HG02981 (cell line): Measurements from ENCODE around the gene PNISR.
A peak's percentile ranks its signal among the peaks of the same experiment; 100 is the strongest.
"Not testable (repeated sequence)": the region's sequence is repeated elsewhere in the genome, so short reads cannot be mapped to it uniquely, and the experiment has no call there.

Experiments
- ATAC-seq: cut with Tn5 transposase; IDR thresholded peaks from one replicate; pipeline ENCODE4 v1.9.1; 2021; ENCODE audit warnings: mild to moderate bottlenecking, moderate library complexity; ENCODE audit not compliant: unreplicated experiment

PNISR gene

GRCh38 chr6:99424761-99425646 lies at the start of gene PNISR:
Gene PNISR, minus strand, starts transcription at chr6:99425308. Its CDS starts 10,649 bp downstream, at chr6:99414659.
- peak; percentile 83 for ATAC-seq

- ATAC-seq = no peak
Measured at GRCh38 chr6:99473730-99474129, 48.6 kb upstream of the PNISR start.

- no peak for ATAC-seq
Measured at GRCh38 chr6:99471638-99472037, 46.5 kb upstream of the PNISR start.

DNA sequence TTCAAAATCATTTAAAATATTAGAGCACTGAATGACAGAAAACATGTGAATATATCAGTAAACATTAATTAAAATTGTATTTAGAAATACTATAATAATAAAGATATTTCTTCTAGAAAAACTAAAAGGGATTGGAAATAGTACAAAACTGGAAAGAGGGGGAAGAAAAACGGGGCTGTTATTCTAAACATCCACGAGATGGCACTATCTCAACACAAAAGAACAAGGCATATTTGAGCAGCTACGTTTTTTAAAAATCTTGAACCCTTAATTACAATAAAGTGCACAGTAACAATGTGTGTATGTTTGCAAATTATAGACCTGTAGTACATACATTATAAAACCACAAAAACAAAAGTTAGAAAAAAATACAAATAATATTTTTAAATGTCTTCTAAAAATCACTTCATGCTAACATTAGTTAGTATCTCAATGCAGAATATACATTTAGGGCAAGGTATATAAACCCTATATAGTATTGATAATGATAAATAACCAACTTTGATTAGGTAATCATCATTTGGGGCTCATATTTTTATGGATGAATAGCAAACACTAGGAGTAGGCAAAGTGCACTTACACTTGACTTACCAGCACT lies 42.5 kb upstream of the PNISR start:
- ATAC-seq = no peak

- not testable (repeated sequence) for ATAC-seq
Measured at GRCh38 chr6:99459133-99459532, 34.0 kb upstream of the PNISR start.

DNA sequence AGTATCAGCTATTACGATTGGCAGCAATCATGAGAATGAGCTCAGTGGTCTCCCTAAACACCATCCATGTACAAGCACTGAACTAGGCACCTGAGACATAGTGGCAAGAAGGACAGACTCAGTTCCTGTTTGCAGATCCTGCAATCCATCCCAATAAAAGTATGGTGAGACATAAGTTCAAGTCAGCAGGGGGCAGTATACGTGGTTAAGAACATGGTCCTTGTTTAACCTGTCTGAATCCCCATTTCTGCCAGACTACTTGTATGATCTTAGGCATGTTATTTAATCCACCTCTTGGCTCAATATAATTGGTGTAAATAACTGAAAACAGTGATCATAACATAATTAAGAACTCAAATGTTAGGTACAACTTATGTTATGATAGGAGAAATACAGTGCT lies 33.2 kb upstream of the PNISR start:
- ATAC-seq = no peak

DNA sequence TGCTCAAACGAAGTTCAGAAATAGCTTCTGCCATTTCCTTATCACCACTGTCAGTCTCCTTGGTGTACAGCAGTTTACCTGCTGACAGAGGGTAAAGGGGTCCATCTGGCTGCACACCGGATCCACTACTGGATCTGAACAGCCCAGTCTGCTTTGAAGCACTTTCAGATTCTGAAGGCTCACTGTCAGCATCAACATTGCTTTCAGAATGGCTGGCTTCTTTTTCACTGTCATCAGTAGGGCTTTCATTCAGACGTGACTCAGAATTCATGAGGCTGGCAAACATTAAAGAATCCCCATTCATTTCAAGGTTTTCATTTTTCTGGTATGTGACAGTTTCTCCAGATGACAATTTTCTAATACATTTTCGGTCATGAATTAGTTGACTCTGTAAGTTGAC lies 21.0 kb upstream of the PNISR start:
- no peak for ATAC-seq

- ATAC-seq = peak; percentile 94
Measured at GRCh38 chr6:99434702-99435530, 9.8 kb upstream of the PNISR start.

- ATAC-seq = no peak
Measured at GRCh38 chr6:99432877-99433276, 7.8 kb upstream of the PNISR start.

DNA sequence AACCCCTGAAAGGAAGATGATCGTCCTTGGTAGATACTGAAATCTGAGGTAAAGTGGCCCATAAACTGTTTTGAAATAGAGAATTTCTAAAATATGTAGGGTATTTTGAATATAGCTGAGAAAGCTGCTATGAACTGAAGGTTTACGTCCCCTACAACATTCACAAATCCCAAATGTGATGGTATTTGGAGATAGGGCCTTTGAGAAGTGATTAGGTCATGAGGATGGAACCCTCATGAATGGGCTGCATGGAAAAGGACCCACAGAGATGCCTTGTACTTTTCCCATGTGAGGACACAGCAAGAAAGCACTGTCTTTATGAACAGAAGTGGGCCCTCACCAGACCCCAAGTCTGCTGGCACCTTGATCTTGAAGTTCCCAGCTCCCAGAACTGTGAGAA lies 6.8 kb upstream of the PNISR start:
- ATAC-seq = no peak

GRCh38 chr6:99427988-99428387 lies 2.9 kb upstream of the PNISR start:
- no peak for ATAC-seq

- ATAC-seq = no peak
Measured at GRCh38 chr6:99426451-99426757, 1.3 kb upstream of the PNISR start.

DNA sequence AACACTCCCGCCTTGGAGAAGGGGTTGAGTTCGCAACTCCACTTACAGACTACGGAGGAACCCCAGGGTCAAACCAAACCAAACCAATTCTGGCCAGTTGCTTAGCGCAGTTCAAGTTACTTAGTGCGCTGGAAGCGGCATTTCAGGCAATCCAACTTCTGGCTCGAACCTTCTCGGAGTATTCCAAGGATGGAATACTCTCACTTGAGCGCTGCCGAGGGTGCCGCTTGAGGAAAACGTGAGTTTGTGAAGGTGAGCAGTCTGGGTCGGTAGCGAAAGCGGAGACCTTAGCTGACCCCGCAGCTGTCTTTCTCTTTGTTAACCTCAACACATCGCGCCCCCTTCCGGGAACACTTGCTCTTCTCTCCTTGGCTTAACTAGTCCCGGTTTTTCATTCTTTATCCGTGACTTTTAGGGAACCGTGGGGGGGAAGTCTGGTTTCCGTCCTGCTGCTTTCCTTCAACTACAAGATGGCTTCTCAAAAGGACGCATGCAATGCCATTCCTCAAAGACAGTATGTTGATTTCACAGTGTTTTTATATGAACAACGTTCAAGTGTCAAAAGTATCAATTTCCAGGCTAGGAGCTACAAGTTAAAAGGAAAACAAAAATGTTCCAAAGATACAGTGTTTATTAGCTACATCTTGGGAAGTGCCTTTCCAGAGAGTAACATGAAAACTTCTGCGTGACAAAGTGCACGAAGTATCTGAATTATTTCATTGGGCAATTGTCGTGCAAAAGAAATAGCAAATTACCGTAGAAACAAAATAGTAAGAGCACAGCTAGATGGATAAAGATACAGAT lies 741 bp upstream of the PNISR start:
- peak; percentile 42 for ATAC-seq

DNA sequence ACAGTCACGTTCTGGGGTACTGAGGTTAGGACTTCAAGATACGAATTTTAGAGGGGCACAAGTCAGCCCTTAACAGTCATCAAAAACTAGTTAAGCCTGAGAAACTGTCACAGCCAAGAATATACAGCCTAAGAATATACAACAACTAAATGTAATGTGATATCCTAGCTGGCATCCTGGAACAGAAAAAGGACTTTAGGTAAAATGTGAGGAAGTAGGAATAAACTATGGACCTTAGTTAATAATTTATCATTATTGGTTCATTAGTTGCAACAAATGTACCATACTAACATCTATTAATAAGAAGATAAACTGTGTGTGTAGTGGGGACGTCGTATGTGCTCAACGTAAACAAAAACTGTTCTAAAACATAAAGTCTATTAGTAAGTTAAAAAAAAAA lies 1.1 kb downstream of the PNISR start:
- ATAC-seq = no peak

GRCh38 chr6:99422912-99423311 lies 2.2 kb downstream of the PNISR start:
- no peak for ATAC-seq

- peak; percentile 90 for ATAC-seq
Measured at GRCh38 chr6:99416892-99417767, 8.0 kb downstream of the PNISR start.

GRCh38 chr6:99416226-99416625 lies 8.9 kb downstream of the PNISR start:
- no peak for ATAC-seq

DNA sequence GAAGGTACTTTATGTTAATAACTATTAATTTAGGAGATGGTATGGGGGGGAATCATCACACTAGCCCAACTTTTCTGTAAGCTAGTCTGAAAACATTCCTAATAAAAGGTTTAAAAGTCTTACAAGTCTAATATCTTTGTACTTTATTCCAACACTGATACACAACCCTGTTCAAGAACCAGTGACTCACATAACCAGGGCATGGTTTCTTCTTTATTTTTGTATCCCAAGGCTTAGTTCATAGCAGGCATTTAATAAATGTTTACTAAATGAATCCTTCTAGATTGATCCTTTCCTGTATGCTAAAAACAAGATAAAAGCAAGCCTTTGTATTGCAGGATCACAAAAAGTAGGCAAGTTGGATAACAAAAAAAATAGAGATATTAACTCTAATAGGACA lies 9.7 kb downstream of the PNISR start:
- no peak for ATAC-seq

GRCh38 chr6:99412065-99412464 lies 13.0 kb downstream of the PNISR start:
- no peak for ATAC-seq

GRCh38 chr6:99409672-99410071 lies 15.4 kb downstream of the PNISR start:
- no peak for ATAC-seq
